NOMO-1 (cell line): ENCODE data around the gene NT5C3A.
"Not testable (repeated sequence)": the region's sequence is repeated elsewhere in the genome, so short reads cannot be mapped to it uniquely, and the experiment has no call there.

Source experiments
- DNase-seq, 2 experiments: peaks; one replicate each; lab custom pipeline; 2025; ENCODE audit not compliant: unreplicated experiment in 2 of 2; lab: John Stamatoyannopoulos, UW

Gene NT5C3A

DNA sequence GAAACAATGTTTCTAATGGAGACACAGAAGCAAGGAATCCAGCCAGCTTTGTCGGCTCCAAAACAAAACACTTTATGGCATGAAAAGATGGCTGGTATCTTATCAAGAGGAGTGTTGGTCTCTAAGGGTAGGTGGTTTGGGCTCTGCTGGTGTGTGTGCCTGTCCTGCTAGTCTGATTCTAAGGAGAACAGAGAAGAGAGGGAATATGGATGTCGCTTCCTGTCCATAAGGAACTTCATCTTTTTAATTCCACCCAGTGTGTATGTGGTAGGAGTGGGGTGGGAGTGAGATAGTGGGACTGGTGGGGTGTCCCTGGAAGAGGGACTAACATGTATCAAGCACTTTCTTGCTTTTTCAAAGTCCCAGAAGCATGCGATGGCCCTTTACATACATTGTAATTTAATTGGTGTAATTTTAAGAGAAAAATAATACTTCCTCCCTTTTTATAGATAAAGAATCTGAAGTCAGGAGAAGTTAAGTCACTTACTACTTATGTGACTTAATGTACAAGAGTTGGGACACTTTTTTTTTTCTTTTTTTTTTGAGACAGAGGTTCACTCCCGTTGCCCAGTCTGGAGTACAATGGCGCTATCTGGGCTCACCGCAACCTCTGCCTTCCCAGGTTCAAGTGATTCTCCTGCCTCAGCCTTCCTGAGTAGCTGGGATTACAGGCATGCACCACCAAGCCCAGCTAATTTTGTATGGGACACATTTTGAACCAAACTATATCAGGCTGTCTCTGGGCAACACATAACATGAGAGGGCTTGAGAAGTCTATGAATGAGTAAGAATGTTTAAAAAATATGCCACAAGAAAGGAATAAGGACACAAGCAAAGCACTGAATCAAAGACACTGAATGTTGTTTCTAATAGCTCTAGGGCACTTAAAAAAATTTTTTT lies 18.8 kb downstream of the NT5C3A start:
- no peak for DNase-seq

DNA sequence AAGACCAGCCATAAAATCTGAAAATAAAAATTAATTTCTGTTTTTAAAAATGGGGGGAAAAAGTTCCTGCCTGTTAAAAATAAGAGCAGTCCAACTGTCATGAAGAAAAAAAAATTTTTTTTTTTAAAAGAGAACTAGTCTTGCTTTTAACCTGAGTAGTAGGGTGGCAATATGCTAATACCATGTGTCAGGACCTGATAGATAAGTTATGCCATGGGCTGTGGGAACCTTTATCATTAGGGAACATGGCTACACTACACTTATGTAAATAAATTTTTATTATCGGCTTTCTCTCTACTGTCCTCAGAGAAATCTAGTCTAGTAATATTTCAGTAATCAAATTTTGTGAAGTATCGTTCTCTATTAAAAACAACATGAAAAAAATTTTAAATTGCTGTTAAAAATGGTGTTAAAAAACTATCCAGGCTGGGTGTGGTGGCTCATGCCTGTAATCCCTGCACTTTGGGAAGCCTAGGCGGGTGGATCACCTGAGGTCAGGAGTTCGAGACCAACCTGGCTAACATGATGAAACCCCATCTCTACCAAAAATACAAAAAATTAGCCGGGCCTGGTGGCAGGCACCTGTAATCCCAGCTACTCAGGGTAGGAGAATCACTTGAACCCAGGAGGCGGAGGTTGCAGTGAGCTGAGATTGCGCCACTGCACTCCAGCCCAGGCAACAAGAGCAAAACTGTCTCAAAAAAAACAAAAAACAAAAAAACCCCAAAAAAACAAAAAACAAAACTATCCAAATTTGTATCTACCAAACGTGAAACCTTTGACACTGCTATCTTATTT lies 20.7 kb downstream of the NT5C3A start:
- no peak for DNase-seq

DNA sequence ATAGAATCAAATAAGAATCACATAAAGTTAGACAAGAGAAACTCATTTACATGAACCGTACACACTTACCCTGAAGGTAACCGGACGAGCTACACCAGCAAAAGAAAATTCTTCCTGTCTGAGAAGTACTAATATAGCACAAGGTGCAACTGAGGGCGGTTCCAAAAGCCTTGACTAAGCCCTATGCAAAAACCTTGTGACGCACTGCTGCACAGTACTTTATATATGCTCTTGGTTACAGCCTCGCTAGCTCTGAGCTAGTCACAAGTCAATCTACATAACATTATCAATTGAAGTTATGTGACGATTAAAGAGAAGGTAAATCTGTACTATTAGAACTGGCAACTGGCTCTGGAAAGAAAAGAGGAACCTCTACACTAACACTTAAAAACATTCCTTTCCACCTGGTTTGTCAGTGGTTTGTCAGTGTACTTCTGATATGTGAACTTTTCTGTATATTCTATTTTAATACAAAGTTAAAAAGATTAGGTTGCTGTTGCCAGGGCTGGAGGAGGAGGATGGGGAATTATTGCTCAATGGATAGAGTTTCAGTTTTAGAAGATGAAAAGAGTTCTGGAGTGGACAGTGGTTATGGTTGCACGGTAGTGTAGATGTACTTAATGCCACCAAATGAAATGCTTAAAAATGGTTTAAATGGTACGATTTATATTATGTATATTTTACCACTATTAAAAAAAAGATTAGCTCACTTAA lies 21.6 kb downstream of the NT5C3A start:
- peak in 1 of 2 experiments; percentile 41 for DNase-seq

DNA sequence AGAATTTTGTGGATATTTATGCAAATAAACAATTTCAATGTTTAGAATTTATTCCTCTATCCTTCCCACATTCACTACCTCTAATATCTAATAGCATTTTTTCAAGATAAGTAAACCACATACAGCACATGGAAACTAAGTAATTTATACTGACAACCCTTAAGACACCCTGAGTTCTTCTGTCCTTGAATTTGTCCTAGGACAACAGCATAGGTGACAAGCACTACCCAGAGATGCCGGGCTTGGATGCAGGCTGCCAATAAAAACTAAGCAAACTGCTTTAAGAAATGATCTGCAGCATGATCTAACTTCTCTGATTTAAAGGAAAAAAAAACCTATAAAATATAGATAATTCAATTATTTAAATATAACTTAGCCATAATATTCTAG lies 22.7 kb downstream of the NT5C3A start:
- no peak for DNase-seq

DNA sequence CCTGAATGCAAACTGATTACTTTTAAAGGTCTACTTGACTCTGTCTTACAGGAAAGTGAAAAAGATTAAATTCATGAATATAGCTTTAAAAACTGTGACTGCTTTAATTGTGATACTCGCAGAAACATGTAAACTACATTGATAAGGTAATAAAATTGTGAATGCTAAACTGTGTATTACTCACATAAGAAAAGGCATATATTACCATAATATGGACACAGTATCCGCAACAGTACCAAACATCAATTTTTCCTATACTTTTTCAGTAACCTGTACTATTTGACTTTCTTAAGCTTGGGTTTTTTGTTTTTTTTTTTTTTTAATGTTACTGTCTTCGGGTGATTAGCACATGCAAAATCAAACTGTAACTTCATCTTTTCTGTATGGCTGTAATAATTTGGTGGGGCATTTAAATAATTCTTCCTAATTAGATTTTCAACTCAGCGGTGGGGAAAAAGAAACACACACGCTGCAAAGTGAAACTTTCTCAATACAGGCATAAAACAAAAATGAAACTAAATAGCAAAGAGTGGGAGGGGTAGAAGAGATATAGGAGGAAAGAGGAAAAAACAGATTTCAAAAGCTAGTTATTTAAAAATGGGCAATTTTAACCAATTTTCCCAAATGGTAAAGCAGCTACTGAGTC lies 23.2 kb downstream of the NT5C3A start:
- DNase-seq = peak; percentile 34 to 57

DNA sequence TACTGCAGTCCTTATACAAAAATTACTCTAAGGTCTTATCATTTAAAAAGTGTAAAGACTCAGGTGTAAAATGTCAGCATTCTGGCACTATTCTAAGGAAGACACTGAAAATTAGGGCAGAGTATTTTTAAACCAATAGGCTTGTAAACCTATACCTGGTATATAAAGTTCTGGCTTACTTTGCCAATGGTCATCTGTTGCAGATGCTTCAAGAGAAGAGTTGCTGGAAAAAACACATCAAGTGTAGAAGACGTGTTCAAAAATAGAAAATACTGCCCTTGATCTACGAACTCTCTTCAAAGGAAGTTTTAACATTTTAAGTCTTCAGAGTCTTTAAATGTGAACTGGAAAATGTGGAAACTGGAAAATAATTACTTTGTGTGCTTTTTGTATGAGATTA lies 23.9 kb downstream of the NT5C3A start:
- no peak for DNase-seq

DNA sequence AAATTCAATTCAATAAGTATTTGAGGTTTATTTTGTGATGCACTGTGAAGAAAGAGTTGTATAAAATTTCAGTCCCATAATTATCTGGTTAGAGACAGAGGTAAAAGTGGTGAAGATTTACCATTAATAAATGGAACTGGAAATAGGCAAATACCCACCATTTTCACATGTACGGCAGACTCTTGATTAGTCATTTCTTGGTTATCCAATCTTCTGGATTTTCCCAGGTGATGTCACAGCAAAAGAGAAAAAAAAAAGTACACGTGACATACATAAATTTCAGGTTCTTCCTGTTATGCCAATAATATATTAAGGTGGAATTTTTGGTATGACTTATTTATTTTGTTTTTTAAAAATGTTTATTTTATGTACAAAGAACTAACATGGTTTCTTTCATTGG lies 26.8 kb downstream of the NT5C3A start:
- no peak for DNase-seq

DNA sequence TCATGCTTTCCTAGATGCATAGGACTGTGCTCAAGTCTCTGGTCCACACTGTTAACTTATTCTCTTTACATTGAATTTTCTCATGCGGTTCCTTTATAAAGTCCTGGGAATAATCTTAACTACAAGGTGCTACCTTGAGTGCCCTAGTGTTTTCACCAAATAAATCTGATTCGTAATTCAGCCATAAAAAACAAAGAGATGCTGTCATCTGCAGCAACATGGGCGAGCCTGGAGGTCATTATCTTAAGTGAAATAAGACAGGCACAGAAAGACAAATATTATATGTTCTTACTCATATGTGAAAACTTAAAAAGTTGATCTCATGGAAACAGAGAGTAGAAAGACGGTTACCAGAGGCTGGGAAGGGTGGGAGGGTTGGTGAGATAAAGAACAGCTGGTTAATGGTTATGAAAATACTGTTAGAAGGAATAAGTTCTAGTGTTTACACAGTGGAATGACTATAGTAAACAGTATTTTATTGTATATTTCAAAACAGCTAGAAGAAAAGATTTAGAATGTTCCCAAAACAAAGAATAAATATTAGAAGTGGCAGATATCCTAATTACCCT lies 38.3 kb downstream of the NT5C3A start:
- no peak for DNase-seq

DNA sequence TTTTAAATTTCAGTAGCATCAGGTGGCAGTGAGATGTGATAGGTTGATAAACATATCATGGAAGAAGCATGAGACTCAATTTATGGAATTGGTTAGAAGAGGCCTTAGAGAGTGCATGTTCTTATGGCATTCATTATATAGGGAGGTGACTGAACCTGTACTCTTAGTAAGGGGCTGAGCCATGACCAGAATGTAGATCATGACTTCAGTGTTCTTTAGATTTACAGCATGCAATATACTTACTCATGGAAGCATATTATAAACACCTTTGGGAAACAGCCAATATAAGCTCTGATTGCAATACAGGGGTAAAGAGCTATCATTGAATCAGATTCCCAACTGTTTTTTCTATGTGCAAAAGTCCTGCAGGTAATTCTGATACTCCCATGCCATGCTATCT lies 50.2 kb downstream of the NT5C3A start:
- DNase-seq = no peak

DNA sequence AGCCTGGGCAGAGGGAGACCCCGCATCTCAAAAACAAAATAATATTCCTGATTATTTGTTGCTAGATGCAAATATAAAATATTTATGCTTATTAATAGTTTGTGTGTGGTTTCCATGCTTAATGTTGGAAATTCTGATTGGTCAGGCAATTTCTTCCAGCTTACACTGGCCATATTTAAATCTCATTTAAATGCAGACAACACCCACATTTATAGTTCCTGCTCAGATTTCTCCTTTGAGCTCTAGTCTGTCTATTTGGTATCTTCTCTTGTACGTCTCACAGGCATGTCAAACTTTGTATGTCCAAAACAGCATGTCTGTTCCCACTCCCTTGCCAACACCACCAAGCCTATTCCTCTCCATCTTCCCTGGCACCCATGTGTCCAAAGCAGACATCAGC lies 52.8 kb downstream of the NT5C3A start:
- DNase-seq = no peak

DNA sequence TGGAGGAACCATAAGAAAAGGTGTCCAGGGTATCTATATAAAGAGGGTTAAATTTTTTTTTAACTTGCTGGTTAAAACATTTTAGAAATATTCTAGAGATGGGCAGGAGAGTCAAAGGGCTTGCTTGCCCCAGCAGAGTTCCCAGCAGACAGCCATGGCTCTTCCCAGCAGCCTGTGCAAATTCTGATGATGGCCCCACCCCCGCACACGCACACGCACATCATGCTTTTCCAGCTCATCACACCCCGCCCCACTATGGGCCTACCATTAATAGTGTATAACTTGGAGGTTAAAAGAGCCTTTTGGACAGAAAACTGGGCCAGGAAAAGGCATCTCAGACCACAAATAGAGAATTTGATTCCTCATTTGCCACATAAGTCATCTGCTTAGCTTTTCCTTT lies 56.9 kb downstream of the NT5C3A start:
- DNase-seq = not testable (repeated sequence)

DNA sequence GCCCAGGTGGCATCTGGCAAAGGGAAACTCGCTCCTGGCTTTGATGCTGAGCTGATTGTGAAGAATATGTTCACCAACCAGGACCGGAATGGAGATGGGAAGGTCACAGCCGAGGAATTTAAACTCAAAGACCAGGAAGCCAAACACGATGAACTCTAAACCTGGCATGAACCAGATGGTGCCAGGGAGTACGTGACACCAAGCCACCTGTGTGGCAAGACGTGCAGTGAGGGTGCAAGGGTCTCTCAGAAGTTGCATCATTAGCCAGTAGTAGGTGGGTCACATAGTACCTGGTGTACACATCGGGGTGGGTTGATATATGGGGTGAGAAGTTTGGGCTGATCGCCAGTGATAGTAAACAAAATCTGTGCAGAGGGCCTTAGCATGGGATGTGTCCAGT lies 57.4 kb downstream of the NT5C3A start:
- DNase-seq = not testable (repeated sequence)

DNA sequence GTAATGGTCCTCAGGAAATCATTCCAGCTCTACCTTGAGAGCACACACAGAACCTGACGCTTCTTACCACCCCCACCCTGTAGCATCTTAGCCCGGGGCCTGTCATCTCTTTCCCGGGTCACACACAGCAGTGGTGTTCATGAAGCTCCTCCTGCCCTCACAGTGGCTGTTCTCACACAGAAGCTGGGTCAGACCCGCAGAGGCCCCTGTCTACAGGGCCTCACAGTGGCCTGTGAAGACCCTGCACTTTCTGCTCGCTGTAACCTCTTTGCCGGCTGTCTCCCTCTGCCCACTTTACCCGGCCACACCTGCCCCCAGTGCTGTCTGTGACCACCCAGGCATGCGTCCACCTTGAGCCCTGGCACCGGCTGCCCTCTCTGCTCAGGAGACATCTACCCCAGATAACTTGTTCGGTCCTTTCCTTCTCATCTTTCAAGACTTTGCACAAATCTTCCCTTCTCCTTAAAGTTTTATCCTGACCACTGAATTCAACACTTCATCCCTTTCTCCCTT lies 58.4 kb downstream of the NT5C3A start:
- not testable (repeated sequence) for DNase-seq

DNA sequence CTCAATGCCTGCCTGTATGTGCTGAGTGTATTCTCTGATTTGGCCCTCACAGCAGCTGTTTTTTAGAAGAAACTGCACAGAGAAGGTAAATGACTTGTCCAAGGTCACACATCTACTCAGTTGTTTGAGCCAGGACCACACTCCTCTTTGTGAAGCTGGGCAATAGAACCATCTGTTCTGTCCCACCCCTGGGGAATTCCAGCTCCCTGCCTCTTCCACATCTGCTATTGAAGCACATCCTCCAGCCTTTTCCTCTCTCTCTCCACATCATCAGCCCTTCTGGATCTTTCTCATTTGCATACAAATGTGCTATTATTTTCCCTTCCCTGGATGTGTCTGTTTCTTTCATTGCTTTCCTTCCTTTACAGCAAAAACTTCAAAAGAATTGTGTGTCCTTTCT lies 59.5 kb downstream of the NT5C3A start:
- DNase-seq = not testable (repeated sequence)

DNA sequence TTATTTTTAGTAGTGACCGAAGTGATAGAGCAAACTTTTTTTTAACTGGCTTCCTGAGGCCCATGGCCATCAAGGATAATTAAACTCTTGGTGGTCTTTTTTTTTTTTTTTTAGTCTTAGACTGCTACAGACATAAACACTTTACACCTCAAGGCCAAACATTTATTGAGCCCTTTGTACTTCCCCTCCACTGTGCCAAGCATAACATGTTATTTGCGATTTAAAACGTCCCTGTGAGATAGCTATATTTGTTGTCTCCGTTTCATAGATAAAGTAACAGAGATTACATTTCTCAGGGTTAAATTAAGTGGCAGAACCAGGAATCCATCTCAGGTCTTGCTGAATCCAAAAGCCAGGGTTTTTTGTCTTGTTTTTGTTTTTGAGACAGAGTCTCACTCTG lies 63.2 kb downstream of the NT5C3A start:
- not testable (repeated sequence) for DNase-seq

DNA sequence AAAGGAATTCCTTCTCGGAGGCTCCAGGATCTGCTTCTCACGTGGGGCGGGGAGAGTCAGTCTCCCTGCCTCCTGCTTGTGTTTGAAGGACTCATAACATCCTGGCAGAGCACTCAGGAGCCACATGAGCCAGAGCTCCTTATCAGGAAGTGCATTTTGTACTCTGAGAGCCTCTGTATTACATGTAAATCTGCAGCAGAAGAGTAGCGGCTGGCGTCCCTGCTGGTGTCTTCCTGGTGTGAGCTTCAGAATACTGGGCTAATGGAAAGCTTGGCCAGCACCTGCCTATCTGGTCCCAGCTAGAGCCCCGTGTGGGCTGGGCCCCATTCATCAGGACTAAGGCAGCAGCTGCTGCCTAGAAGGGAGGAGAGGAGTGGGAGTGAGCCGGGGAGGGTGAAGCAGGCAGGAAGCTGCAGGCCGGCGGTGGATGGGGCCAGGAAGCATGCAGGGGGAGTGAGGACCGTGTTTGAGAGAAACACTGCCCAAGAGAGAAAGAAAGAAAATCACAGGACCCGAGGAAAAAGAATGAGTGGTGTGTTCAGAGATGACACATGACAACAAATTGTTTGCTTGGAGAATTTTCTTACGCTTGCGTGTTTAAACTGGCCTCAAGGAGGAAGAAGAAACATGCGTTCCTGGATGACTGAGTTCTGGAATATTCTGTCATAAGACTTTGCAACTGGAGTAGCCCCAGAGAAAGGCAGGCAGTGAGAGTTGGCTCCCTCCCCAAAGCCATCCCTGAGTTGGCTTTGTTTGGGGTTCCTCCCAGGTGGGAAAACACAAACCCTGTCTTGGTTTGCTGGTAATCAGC lies 64.0 kb downstream of the NT5C3A start:
- not testable (repeated sequence) for DNase-seq

DNA sequence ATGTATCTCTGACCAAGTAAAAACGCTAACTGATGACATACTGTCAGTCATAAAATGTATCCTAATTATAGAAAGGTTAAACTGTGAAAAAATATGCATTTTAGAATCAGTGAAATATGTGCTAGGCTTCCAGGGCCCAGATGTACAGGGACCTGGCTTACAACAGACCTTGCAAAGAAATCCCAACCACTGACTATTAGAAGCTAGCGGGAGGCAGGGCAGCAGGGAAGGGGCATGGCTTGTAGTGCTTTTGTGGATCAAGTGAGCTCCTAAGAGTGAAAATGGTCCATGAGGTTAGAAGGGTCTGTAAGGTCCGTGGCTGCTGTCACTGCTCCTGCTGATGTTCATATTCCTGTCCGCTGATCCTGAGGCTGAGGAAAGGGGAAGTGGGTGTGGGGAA lies 64.6 kb downstream of the NT5C3A start:
- not testable (repeated sequence) for DNase-seq

DNA sequence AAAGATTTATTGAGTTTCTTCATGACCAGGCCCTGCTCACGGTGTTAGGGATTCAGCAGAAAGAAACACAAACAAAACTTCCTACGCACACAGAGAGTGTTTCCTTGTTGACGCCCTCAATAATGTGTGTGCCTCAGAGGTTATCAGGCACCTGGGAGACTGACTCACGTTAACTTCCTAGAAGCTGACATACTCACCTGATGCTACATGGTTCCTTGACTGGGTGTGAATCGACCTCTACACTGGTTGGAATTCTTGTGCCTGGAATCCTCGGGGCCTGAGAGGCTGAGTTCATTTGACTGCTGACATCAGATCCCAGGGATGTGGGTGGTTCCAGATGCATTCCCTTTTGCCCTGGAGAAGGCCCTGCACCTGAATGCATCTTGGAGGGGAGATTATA lies 69.8 kb downstream of the NT5C3A start:
- DNase-seq = not testable (repeated sequence)

DNA sequence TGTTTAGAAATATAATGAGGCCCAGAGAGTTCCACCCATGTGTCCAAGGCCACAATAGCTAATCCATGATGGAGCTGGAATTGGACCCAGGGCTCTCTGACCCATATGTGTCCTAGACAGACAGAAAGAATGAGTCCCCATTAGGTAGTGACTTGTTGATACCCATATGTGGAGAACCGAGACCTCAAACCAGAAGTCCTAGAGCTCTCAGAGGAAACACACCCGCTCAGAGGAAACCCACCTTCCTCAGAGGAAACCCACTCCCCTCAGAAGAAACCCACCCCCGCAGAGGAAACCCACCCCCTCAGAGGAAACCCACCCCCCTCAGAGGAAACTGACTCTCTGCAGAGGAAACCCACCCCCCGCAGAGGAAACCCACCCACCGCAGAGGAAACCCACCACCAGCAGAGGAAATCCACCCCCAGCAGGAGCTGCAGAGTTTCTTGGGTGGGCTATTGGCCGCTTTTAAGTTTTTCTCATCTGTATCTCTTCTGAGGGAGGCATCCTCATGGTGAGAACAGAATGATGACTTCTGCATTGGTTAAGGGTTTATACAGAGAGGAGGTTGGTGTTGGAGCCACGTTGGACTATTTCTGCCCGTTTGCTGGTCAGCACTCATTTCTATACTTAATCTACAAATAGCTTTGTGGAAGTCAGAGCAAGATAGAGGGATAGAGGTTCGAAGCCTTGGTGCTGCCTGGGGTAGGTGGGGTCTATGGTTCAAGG lies 70.4 kb downstream of the NT5C3A start:
- not testable (repeated sequence) for DNase-seq
